PFSK-1 (cell line): ENCODE results near the gene ADGRG7.

Experiments
- FOXP2 ChIP-seq: optimal IDR thresholded peaks from 2 replicates; pipeline ENCODE3; 2011; ENCODE audit warnings: borderline replicate concordance, control low read depth, inconsistent platforms; ENCODE audit not compliant: insufficient read depth; ENCODE audit errors: extremely low read length, extremely low read depth
- POLR2AphosphoS5 ChIP-seq: IDR thresholded peaks from 2 replicates; pipeline ENCODE4 v1.6.1; 2012; ENCODE audit warnings: low read depth, mild to moderate bottlenecking, control low read depth, low read length, moderate library complexity
- SIN3A ChIP-seq: IDR thresholded peaks from 2 replicates; pipeline ENCODE4 v1.6.1; 2012; ENCODE audit warnings: mild to moderate bottlenecking, low read length, moderate library complexity, borderline replicate concordance; ENCODE audit not compliant: insufficient read depth
- TAF1 ChIP-seq: IDR thresholded peaks from 2 replicates; pipeline ENCODE4 v1.6.1; 2012; ENCODE audit warnings: low read length, control low read depth, borderline replicate concordance; ENCODE audit not compliant: insufficient read depth
- TF ChIP-seq, protein P1 (sequence below), 2 experiments: IDR thresholded peaks; 2 replicates each; pipeline versions ENCODE4 v1.6.1 to v1.8.0; 2011 to 2012; ENCODE audit warnings: low read depth in 2 of 2, low read length in 2 of 2, control low read depth in 1 of 2, inconsistent platforms in 1 of 2, mild to moderate bottlenecking in 1 of 2, moderate library complexity in 1 of 2; ENCODE audit not compliant: insufficient read depth in 1 of 2

DNA sequence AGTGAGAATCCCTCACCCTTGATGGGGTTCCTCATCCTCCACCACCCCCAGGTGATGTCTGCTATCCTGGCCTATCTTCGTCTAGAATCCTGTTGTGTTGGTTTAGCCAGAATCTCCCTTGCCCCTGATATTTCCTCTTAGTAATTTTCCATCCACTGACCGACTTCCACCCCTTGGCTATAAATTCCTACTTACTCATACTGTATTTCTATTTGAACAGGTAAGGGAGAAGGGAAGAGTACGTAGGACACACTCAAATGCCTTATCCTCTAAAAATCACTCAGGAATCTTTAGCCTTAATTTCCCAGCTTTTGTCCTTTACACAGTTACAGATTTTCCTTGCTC lies 99.2 kb downstream of the ADGRG7 start:
- TF ChIP-seq POLR2AphosphoS5 (no peak), FOXP2 (no peak), TAF1 (no peak), SIN3A (no peak)
- TF ChIP-seq, protein P1, sequence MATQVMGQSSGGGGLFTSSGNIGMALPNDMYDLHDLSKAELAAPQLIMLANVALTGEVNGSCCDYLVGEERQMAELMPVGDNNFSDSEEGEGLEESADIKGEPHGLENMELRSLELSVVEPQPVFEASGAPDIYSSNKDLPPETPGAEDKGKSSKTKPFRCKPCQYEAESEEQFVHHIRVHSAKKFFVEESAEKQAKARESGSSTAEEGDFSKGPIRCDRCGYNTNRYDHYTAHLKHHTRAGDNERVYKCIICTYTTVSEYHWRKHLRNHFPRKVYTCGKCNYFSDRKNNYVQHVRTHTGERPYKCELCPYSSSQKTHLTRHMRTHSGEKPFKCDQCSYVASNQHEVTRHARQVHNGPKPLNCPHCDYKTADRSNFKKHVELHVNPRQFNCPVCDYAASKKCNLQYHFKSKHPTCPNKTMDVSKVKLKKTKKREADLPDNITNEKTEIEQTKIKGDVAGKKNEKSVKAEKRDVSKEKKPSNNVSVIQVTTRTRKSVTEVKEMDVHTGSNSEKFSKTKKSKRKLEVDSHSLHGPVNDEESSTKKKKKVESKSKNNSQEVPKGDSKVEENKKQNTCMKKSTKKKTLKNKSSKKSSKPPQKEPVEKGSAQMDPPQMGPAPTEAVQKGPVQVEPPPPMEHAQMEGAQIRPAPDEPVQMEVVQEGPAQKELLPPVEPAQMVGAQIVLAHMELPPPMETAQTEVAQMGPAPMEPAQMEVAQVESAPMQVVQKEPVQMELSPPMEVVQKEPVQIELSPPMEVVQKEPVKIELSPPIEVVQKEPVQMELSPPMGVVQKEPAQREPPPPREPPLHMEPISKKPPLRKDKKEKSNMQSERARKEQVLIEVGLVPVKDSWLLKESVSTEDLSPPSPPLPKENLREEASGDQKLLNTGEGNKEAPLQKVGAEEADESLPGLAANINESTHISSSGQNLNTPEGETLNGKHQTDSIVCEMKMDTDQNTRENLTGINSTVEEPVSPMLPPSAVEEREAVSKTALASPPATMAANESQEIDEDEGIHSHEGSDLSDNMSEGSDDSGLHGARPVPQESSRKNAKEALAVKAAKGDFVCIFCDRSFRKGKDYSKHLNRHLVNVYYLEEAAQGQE (IDR thresholded peaks at IDR 0.05; ENCODE audit: insufficient read depth in 1 of 2, low read depth in 2 of 2, low read length in 2 of 2): no peak
